ENCODE data around the gene TYW3.

TYW3 gene

GRCh38 chr1:74791491-74791890 is 58.5 kb downstream of the TYW3 start:
- DNase-seq (ENCODE audit: low read depth): no peak

GRCh38 chr1:74799119-74799657 is 66.2 kb downstream of the TYW3 start:
- no peak for DNase-seq (ENCODE audit: low read depth)

- DNase-seq (ENCODE audit: low read depth): no peak
Observed at GRCh38 chr1:74811436-74812179, 78.7 kb downstream of the TYW3 start.

- no peak for DNase-seq (ENCODE audit: low read depth)
Observed at GRCh38 chr1:74812180-74812541, 79.2 kb downstream of the TYW3 start.

Data from GM04503 (cell line).